ENCODE measurements around the gene ARHGAP22. TPM values are rescaled to one million over a fixed set of nuclear protein-coding genes. Genes with fewer than 3 reads are reported as not detected.

The ARHGAP22 gene
- total RNA-seq, 1 donor from 2014 or later, result 6.2 TPM

DNA sequence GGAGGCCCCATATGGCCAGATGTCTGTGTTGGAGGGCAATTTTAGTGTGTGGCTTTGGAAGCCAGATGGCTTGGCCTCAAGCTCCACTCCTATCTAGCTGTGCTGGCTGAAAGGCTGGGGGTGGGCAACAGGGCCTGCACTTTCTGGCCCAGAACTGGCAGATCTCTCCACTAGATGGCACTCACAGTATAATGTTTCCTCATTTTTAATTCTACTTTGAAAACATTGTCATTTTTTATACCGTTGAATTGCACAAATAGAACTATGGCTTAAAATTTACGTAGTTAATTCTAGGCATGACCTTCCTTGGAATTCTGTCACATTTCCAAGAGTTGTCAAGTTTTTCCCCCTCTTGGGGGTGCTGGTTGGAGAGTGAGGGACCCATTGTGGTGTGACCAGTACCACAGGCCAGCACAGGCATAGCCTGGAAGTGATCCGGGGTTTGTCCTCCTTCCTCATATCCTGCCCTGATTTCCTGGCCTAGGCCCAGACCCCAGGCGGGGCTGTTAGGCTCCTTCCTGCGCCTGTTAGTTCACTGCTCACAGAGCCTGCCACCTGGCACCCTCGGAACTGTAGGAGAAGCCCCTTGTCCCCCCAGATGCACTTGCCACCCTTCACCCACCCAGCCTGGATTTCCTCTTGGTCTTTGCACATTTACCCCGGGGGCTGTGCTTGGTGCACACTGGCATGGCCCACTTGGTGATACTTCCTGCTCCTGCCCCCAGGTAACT, 52.8 kb downstream of the ARHGAP22 start:
- Mint-ChIP-seq H3K9me3 (ENCODE audit: unreplicated experiment) (peaks cover 5% of the 10 kb centered on the region), H3K27me3 (ENCODE audit: low read depth, unreplicated experiment) (peaks cover 12% of the 10 kb centered on the region), H3K36me3 (ENCODE audit: low read depth, unreplicated experiment) (no peaks in the 10 kb centered on the region), H3K27ac (ENCODE audit: unreplicated experiment) (no peak overlapping the region), H3K4me3 (ENCODE audit: unreplicated experiment) (no peak overlapping the region), H3K4me1 (ENCODE audit: low read depth, unreplicated experiment) (peaks cover 2% of the 10 kb centered on the region)
- peaks cover 17% of the 10 kb centered on the region for H3K36me3 ChIP-seq (ENCODE audit: insufficient read depth, low read length)
- H3K4me1 ChIP-seq (ENCODE audit: insufficient read depth, low read length), result no peaks in the 10 kb centered on the region
- peak; percentile 23 for FAIRE-seq
- peak; percentile 12 for DNase-seq (ENCODE audit: low read depth)
- peaks cover 32% of the 10 kb centered on the region for H4K20me1 ChIP-seq (ENCODE audit: insufficient read depth, low read length)
- TF ChIP-seq CTCF (IDR thresholded peaks at IDR 0.05; ENCODE audit: insufficient read depth, low read depth, low read length) (peak; percentile 84), EZH2 (IDR thresholded peaks at IDR 0.05; ENCODE audit: insufficient read depth, low read length) (no peak)
- no peaks in the 10 kb centered on the region for H3K27me3 ChIP-seq (ENCODE audit: insufficient read depth, low read length)
- no peak overlapping the region for H3K4me2 ChIP-seq (ENCODE audit: low read length)
- H3K27ac ChIP-seq (ENCODE audit: low read depth, low read length), result no peak overlapping the region
- H2AFZ ChIP-seq (ENCODE audit: low read depth, low read length), result no peak overlapping the region
- H3K9me3 ChIP-seq (ENCODE audit: insufficient read depth, low read depth, low read length), result no peaks in the 10 kb centered on the region
- H3K9ac ChIP-seq (ENCODE audit: low read length), result no peak overlapping the region
- no peak overlapping the region for H3K4me3 ChIP-seq (ENCODE audit: insufficient read depth, low read depth, low read length)
- H3K79me2 ChIP-seq (ENCODE audit: insufficient read depth, low read length), result peaks cover 3% of the 10 kb centered on the region

GRCh38 chr10:48550977-48551376, 53.9 kb downstream of the ARHGAP22 start:
- H3K27ac ChIP-seq (ENCODE audit: low read depth, low read length), result no peak overlapping the region
- FAIRE-seq (no peak), DNase-seq (ENCODE audit: low read depth) (no peak)
- Mint-ChIP-seq H3K27ac (ENCODE audit: unreplicated experiment) (no peak overlapping the region), H3K9me3 (ENCODE audit: unreplicated experiment) (peaks cover 5% of the 10 kb centered on the region), H3K4me1 (ENCODE audit: low read depth, unreplicated experiment) (peaks cover 2% of the 10 kb centered on the region), H3K27me3 (ENCODE audit: low read depth, unreplicated experiment) (peaks cover 16% of the 10 kb centered on the region), H3K36me3 (ENCODE audit: low read depth, unreplicated experiment) (no peaks in the 10 kb centered on the region), H3K4me3 (ENCODE audit: unreplicated experiment) (no peak overlapping the region)
- H3K4me3 ChIP-seq (ENCODE audit: insufficient read depth, low read depth, low read length), result no peak overlapping the region
- no peaks in the 10 kb centered on the region for H3K27me3 ChIP-seq (ENCODE audit: insufficient read depth, low read length)
- TF ChIP-seq EZH2 (IDR thresholded peaks at IDR 0.05; ENCODE audit: insufficient read depth, low read length) (no peak), CTCF (IDR thresholded peaks at IDR 0.05; ENCODE audit: insufficient read depth, low read depth, low read length) (no peak)
- H3K36me3 ChIP-seq (ENCODE audit: insufficient read depth, low read length), result peaks cover 25% of the 10 kb centered on the region
- no peak overlapping the region for H3K4me2 ChIP-seq (ENCODE audit: low read length)
- H3K9ac ChIP-seq (ENCODE audit: low read length), result no peak overlapping the region
- H3K4me1 ChIP-seq (ENCODE audit: insufficient read depth, low read length), result no peaks in the 10 kb centered on the region
- H2AFZ ChIP-seq (ENCODE audit: low read depth, low read length), result no peak overlapping the region
- peaks cover 36% of the 10 kb centered on the region for H4K20me1 ChIP-seq (ENCODE audit: insufficient read depth, low read length)
- H3K9me3 ChIP-seq (ENCODE audit: insufficient read depth, low read depth, low read length), result no peaks in the 10 kb centered on the region
- H3K79me2 ChIP-seq (ENCODE audit: insufficient read depth, low read length), result peaks cover 3% of the 10 kb centered on the region

GRCh38 chr10:48550071-48550691, 54.7 kb downstream of the ARHGAP22 start:
- Histone ChIP-seq H3K27me3 (ENCODE audit: insufficient read depth, low read length) (no peaks in the 10 kb centered on the region), H3K4me2 (ENCODE audit: low read length) (no peak overlapping the region), H3K9ac (ENCODE audit: low read length) (no peak overlapping the region), H4K20me1 (ENCODE audit: insufficient read depth, low read length) (peaks cover 44% of the 10 kb centered on the region), H3K27ac (ENCODE audit: low read depth, low read length) (no peak overlapping the region), H3K36me3 (ENCODE audit: insufficient read depth, low read length) (peaks cover 25% of the 10 kb centered on the region), H2AFZ (ENCODE audit: low read depth, low read length) (no peak overlapping the region), H3K79me2 (ENCODE audit: insufficient read depth, low read length) (peaks cover 3% of the 10 kb centered on the region), H3K4me3 (ENCODE audit: insufficient read depth, low read depth, low read length) (no peak overlapping the region), H3K4me1 (ENCODE audit: insufficient read depth, low read length) (no peaks in the 10 kb centered on the region), H3K9me3 (ENCODE audit: insufficient read depth, low read depth, low read length) (no peaks in the 10 kb centered on the region)
- Mint-ChIP-seq H3K27me3 (ENCODE audit: low read depth, unreplicated experiment) (peaks cover 18% of the 10 kb centered on the region), H3K9me3 (ENCODE audit: unreplicated experiment) (peaks cover 5% of the 10 kb centered on the region), H3K4me1 (ENCODE audit: low read depth, unreplicated experiment) (peaks cover 2% of the 10 kb centered on the region), H3K4me3 (ENCODE audit: unreplicated experiment) (no peak overlapping the region), H3K36me3 (ENCODE audit: low read depth, unreplicated experiment) (no peaks in the 10 kb centered on the region), H3K27ac (ENCODE audit: unreplicated experiment) (no peak overlapping the region)
- TF ChIP-seq EZH2 (IDR thresholded peaks at IDR 0.05; ENCODE audit: insufficient read depth, low read length), result no peak
- TF ChIP-seq CTCF (IDR thresholded peaks at IDR 0.05; ENCODE audit: insufficient read depth, low read depth, low read length), result no peak
- DNase-seq (ENCODE audit: low read depth), result no peak
- FAIRE-seq, result no peak

Data from astrocyte (in vitro differentiated cells and primary cell).